IMR-90 (cell line): ENCODE data around the gene MNDA. TPM values are rescaled to one million over a fixed set of nuclear protein-coding genes. Genes with fewer than 3 reads are reported as not detected.

Source experiments
- ATAC-seq: fragments of 200-7000 bp; cut with Tn5 transposase; 2 replicates; pipeline ENCODE4 v1.9.1; 2020; ENCODE audit warnings: low read depth, mild to moderate bottlenecking, moderate library complexity
- BruUV-seq: library from RNA; stranded (reverse); fragments of 400-500 nt; replicated peaks from 2 replicates; lab custom pipeline; 2021; lab: Mats Ljungman, UMichigan
- CTCF ChIA-PET: fragments of 300-600 bp; formaldehyde crosslinking; extraction: SDS; loops from one replicate; lab custom pipeline; 2021; ENCODE audit warnings: antibody characterized with exemption; lab: Yijun Ruan, JAX
- POLR2A ChIA-PET: fragments of 300-600 bp; sonication (Branson Sonifier 250); formaldehyde crosslinking; loops from one replicate; lab custom pipeline; 2022; ENCODE audit warnings: antibody characterized with exemption; ENCODE audit not compliant: unreplicated experiment; lab: Charles Lee
- DNase-seq: peaks from one replicate; pipeline ENCODE4 v3.0.0; 2013
- H2AFZ ChIP-seq: replicated peaks from 2 replicates; pipeline ENCODE3; 2013; ENCODE audit warnings: low read length, mild to moderate bottlenecking; ENCODE audit not compliant: poor library complexity
- H2AK5ac ChIP-seq: 2 replicates; pipeline ENCODE4 v1.6.1; 2013; ENCODE audit warnings: low read depth, low read length, inconsistent platforms
- H2AK9ac ChIP-seq: replicated peaks from 2 replicates; pipeline ENCODE3; 2013; ENCODE audit warnings: mild to moderate bottlenecking, low read depth, low read length, moderate library complexity; ENCODE audit not compliant: poor library complexity
- H2BK120ac ChIP-seq: 2 replicates; pipeline ENCODE4 v1.6.1; 2013; ENCODE audit warnings: low read depth, low read length, inconsistent platforms
- H2BK15ac ChIP-seq: 3 replicates; pipeline ENCODE4 v1.6.1; 2013; ENCODE audit warnings: low read depth, low read length, inconsistent platforms
- H2BK20ac ChIP-seq: 2 replicates; pipeline ENCODE4 v1.6.1; 2013; ENCODE audit warnings: low read depth, mild to moderate bottlenecking, inconsistent platforms, low read length, moderate library complexity
- H2BK5ac ChIP-seq: 2 replicates; pipeline ENCODE4 v1.6.1; 2013; ENCODE audit warnings: mild to moderate bottlenecking, low read depth, low read length, inconsistent platforms; ENCODE audit not compliant: poor library complexity, severe bottlenecking
- H3K14ac ChIP-seq: replicated peaks from 2 replicates; pipeline ENCODE4 v1.6.1; 2013; ENCODE audit warnings: low read depth, low read length, inconsistent platforms
- H3K18ac ChIP-seq: 2 replicates; pipeline ENCODE4 v1.6.1; 2013; ENCODE audit warnings: low read depth, low read length, control low read depth
- H3K23ac ChIP-seq: 2 replicates; pipeline ENCODE4 v1.6.1; 2013; ENCODE audit warnings: low read depth, low read length, inconsistent platforms
- H3K27ac ChIP-seq: 2 replicates; pipeline ENCODE4 v1.5.1; 2013; ENCODE audit warnings: mild to moderate bottlenecking, control low read depth, low read length; ENCODE audit not compliant: insufficient read depth
- H3K27me3 ChIP-seq: 2 replicates; pipeline ENCODE4 v1.6.1; 2013; ENCODE audit warnings: low read length; ENCODE audit not compliant: control insufficient read depth, insufficient read depth
- H3K36me3 ChIP-seq: 2 replicates; pipeline ENCODE4 v1.6.1; 2013; ENCODE audit warnings: low read length, mixed read lengths; ENCODE audit not compliant: control insufficient read depth, insufficient read depth
- H3K4ac ChIP-seq: 2 replicates; pipeline ENCODE4 v1.6.1; 2013; ENCODE audit warnings: low read depth, low read length, inconsistent platforms
- H3K4me1 ChIP-seq: 2 replicates; pipeline ENCODE4 v1.6.1; 2013; ENCODE audit warnings: low read length, mixed read lengths; ENCODE audit not compliant: control insufficient read depth, insufficient read depth
- H3K4me2 ChIP-seq: 2 replicates; pipeline ENCODE4 v1.6.1; 2013; ENCODE audit warnings: low read depth, mild to moderate bottlenecking, control low read depth, low read length, moderate library complexity
- H3K4me3 ChIP-seq: 2 replicates; pipeline ENCODE4 v1.5.1; 2013; ENCODE audit warnings: low read depth, mild to moderate bottlenecking, control low read depth, low read length, moderate library complexity; ENCODE audit not compliant: insufficient read depth
- H3K56ac ChIP-seq: 2 replicates; pipeline ENCODE4 v1.6.1; 2013; ENCODE audit warnings: low read length, inconsistent platforms; ENCODE audit not compliant: insufficient read depth; ENCODE audit errors: extremely low read depth
- H3K79me1 ChIP-seq, 2 experiments: 2 replicates each; pipeline ENCODE4 v1.6.1; 2013; ENCODE audit warnings: low read length in 2 of 2, inconsistent platforms in 1 of 2, low read depth in 1 of 2
- H3K9ac ChIP-seq: 2 replicates; pipeline ENCODE4 v1.6.1; 2013; ENCODE audit warnings: low read depth, low read length, control low read depth
- H3K9me1 ChIP-seq: 2 replicates; pipeline ENCODE4 v1.6.1; 2013; ENCODE audit warnings: low read length, inconsistent platforms; ENCODE audit not compliant: insufficient read depth
- H3K9me3 ChIP-seq: 2 replicates; pipeline ENCODE4 v1.6.1; 2013; ENCODE audit warnings: low read length; ENCODE audit not compliant: control insufficient read depth, insufficient read depth
- H4K20me1 ChIP-seq: 2 replicates; pipeline ENCODE4 v1.6.1; 2013; ENCODE audit warnings: low read length, inconsistent platforms; ENCODE audit not compliant: insufficient read depth
- H4K5ac ChIP-seq: 2 replicates; pipeline ENCODE4 v1.6.1; 2013; ENCODE audit warnings: mild to moderate bottlenecking, low read depth, low read length, control low read depth
- H4K8ac ChIP-seq, 2 experiments: 2 replicates each; pipeline ENCODE4 v1.6.1; 2013; ENCODE audit warnings: low read depth in 2 of 2, low read length in 2 of 2, control low read depth in 1 of 2, inconsistent platforms in 1 of 2
- H4K91ac ChIP-seq: 2 replicates; pipeline ENCODE4 v1.6.1; 2013; ENCODE audit warnings: low read depth, low read length, inconsistent platforms; ENCODE audit not compliant: insufficient read depth
- MAFK ChIP-seq: IDR thresholded peaks from 2 replicates; pipeline ENCODE4 v1.6.1; 2012; ENCODE audit warnings: low read depth, low read length, improper control_type of control experiment
- MXI1 ChIP-seq: IDR thresholded peaks from 2 replicates; pipeline ENCODE4 v1.6.1; 2012; ENCODE audit warnings: low read depth, mild to moderate bottlenecking, low read length, moderate library complexity, borderline replicate concordance
- RFX5 ChIP-seq: IDR thresholded peaks from 2 replicates; pipeline ENCODE4 v1.8.0; 2012; ENCODE audit warnings: low read depth, mild to moderate bottlenecking, low read length, moderate library complexity
- WGBS, 2 experiments: methylation state at CpG; one replicate each; pipeline versions ENCODE4 v1.1.5 to v1.1.7; 2013; ENCODE audit warnings: missing lambda C conversion rate in 2 of 2; ENCODE audit not compliant: insufficient read length in 1 of 2; ENCODE audit errors: extremely low coverage in 2 of 2; 5-methylcytosine and 5-hydroxymethylcytosine counted together
- dilution Hi-C: fragments of 300-500 bp; cut with HindIII; formaldehyde crosslinking; loops from one replicate; pipeline ENCODE4 v1.14.3; 2018; ENCODE audit warnings: low sequenced_read_pairs; ENCODE audit not compliant: unreplicated experiment
- in situ Hi-C: fragments of 300-500 bp; cut with MboI; formaldehyde crosslinking; loops from 3 replicates; pipeline ENCODE4 v1.14.3; 2019; ENCODE audit warnings: low sequenced_read_pairs, inconsistent platforms, mixed read lengths
- intact Hi-C: fragments of 100-400 bp; cut with micrococcal nuclease; formaldehyde crosslinking; loops from 2 replicates; pipeline ENCODE4 v1.10.0; 2022
- polyA plus RNA-seq, 3 experiments: library from polyadenylated mRNA; depleted of rRNA; stranded (reverse); fragments of >200 nt; gene quantifications; 2 replicates each; pipeline ENCODE4 v1.2.3, GENCODE V29; 2012; ENCODE audit warnings: low replicate concordance in 1 of 3
- total RNA-seq: library from RNA; depleted of rRNA; stranded (reverse); fragments of >200 nt; gene quantifications from 2 replicates; pipeline ENCODE4 v1.2.3, GENCODE V29; 2012
- TF ChIP-seq, protein P1 (sequence below): fragments of 150-350 bp; IDR thresholded peaks from 2 replicates; pipeline ENCODE4 v1.6.1; 2017; ENCODE audit warnings: mild to moderate bottlenecking, antibody characterized with exemption, low read length, low read depth

MNDA gene
- total and polyA plus RNA-seq, 2 of the 4 experiments (the other 2 are of a cell fraction) = not detected

DNA sequence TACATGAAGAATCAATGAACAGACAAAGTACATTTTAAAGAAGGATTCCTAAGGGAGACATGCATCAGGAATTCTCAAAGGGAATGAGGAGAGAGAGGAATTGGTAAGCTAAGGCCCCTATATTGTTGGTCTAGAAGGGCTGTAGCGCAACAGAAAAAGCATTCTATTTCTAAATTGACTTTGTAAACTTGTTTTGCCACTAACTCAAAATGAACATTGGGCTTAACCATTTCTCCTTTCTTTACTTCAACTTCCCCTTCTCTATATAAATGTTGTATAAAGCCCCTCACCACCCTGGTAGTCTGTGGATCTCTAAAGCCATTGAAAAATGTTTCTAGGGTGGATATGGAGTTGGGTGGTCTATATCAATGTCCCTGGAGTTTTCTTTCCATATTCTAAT, 29.8 kb upstream of the MNDA start:
- H2BK15ac ChIP-seq = no peak overlapping the region
- H3K36me3 ChIP-seq = no peaks in the 10 kb centered on the region
- H3K18ac ChIP-seq = no peak overlapping the region
- no peak overlapping the region for H3K4me3 ChIP-seq
- no peak overlapping the region for H4K5ac ChIP-seq
- H2AK9ac ChIP-seq = no peak overlapping the region
- no peak overlapping the region for H2BK20ac ChIP-seq
- no peaks in the 10 kb centered on the region for H3K9me3 ChIP-seq
- TF ChIP-seq RFX5 (no peak), MAFK (no peak), MXI1 (no peak)
- TF ChIP-seq, protein P1, sequence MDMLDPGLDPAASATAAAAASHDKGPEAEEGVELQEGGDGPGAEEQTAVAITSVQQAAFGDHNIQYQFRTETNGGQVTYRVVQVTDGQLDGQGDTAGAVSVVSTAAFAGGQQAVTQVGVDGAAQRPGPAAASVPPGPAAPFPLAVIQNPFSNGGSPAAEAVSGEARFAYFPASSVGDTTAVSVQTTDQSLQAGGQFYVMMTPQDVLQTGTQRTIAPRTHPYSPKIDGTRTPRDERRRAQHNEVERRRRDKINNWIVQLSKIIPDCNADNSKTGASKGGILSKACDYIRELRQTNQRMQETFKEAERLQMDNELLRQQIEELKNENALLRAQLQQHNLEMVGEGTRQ = no peak
- dilution Hi-C loops = no loop called here
- POLR2A ChIA-PET = no interaction called here
- H3K4me1 ChIP-seq = no peaks in the 10 kb centered on the region
- no TSS peak for BruUV-seq
- no peak overlapping the region for H3K4ac ChIP-seq
- H3K79me1 ChIP-seq = no peaks in the 10 kb centered on the region
- no peak overlapping the region for H2AK5ac ChIP-seq
- H3K9me1 ChIP-seq = no peaks in the 10 kb centered on the region
- no peak overlapping the region for H3K23ac ChIP-seq
- H4K91ac ChIP-seq = no peak overlapping the region
- no peak overlapping the region for H2AFZ ChIP-seq
- H3K14ac ChIP-seq = no peak overlapping the region
- no peak for ATAC-seq
- no peak overlapping the region for H2BK120ac ChIP-seq
- no peak overlapping the region for H3K27ac ChIP-seq
- H4K8ac ChIP-seq = no peak overlapping the region
- no peaks in the 10 kb centered on the region for H4K20me1 ChIP-seq
- in situ Hi-C loops = no loop called here
- H3K56ac ChIP-seq = no peak overlapping the region
- no peak for DNase-seq
- no peak overlapping the region for H2BK5ac ChIP-seq
- no peak overlapping the region for H3K9ac ChIP-seq
- no CpG with 5 or more reads among the region's 1 CpG for WGBS, 2 experiments
- H3K4me2 ChIP-seq = no peak overlapping the region
- CTCF ChIA-PET = no interaction called here
- intact Hi-C loops = no loop called here
- no peaks in the 10 kb centered on the region for H3K27me3 ChIP-seq
